Astrocyte of the hippocampus (primary cell): Measurements from ENCODE around the gene SPC24.
"Not testable (repeated sequence)": the region's sequence is repeated elsewhere in the genome, so short reads cannot be mapped to it uniquely, and the experiment has no call there.

ENCODE experiments used
- DNase-seq: peaks from one replicate; pipeline ENCODE4 v3.0.0; 2011; ENCODE audit warnings: low read depth, low spot score

SPC24 gene

DNA sequence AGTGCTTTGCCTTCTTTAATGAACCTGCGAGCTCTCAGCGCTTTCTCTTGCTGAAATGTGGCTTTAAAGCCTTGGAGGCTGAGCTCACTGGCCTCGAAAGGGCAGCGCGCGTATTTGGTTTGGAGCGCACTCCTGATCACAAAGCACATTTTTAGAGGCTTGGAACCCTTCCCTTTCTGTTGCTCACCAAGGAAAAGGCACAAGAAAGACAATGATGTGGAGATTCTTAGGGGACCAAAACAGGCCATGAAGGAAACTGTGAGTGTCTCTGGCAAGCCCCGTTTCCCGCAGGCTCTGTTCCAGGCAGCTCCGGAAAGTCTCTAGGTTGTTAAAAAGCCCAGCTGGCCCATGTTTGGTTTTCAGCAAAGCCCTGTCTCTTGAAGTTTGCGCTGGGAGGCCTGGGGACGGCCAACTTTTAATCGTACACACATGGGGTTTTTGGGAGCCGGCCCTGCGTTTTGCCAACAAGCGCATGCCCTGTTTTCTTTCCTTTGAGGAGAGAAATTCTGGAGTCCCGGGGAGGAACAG, 9.4 kb upstream of the SPC24 start:
- DNase-seq, result peak; percentile 94

- no peak for DNase-seq
Observed at GRCh38 chr19:11164296-11164695, 8.7 kb upstream of the SPC24 start.

GRCh38 chr19:11160440-11160768, 4.8 kb upstream of the SPC24 start:
- DNase-seq, result not testable (repeated sequence)

GRCh38 chr19:11159598-11160439, 4.2 kb upstream of the SPC24 start:
- no peak for DNase-seq

GRCh38 chr19:11154683-11155047, 917 bp downstream of the SPC24 start:
- no peak for DNase-seq

DNA sequence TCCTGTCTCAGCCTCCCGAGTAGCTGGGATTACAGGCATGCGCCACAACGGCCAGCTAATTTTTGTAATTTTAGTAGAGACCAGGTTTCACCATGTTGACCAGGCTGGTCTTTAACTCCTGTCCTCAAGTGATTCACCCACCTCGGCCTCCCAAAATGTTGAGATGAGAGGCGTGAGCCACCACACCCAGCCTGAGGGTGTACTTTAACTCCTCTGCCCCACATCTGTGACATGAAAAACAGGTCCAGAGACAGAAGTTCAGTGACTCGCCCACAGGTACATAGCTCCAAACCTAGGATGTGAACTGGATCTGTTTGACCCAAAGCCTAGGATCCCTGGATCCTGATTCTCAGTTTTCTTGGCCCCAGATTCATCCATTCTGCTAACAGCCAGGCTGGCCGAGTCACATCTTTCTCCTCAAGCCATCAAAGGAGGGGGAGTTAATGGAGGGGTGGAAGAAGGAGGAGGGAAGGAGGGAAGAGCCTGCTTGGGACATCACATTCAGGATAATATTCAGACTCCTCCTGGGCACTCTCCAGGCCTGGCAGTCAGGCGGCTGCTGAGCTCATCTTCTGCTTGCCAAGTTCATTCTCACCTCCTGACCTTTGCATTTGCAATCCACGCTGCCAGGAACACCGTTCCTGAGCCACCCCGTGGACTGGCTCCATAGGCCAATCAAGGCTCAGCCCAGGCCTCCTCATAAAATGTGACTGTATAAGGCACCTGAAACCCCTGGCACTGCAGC, 3.1 kb downstream of the SPC24 start:
- peak; percentile 72 for DNase-seq

GRCh38 chr19:11151181-11151580, 4.4 kb downstream of the SPC24 start:
- no peak for DNase-seq

- DNase-seq, result no peak
Observed at GRCh38 chr19:11148001-11148400, 7.6 kb downstream of the SPC24 start.

GRCh38 chr19:11145536-11145924, 10.1 kb downstream of the SPC24 start:
- DNase-seq, result no peak

DNA sequence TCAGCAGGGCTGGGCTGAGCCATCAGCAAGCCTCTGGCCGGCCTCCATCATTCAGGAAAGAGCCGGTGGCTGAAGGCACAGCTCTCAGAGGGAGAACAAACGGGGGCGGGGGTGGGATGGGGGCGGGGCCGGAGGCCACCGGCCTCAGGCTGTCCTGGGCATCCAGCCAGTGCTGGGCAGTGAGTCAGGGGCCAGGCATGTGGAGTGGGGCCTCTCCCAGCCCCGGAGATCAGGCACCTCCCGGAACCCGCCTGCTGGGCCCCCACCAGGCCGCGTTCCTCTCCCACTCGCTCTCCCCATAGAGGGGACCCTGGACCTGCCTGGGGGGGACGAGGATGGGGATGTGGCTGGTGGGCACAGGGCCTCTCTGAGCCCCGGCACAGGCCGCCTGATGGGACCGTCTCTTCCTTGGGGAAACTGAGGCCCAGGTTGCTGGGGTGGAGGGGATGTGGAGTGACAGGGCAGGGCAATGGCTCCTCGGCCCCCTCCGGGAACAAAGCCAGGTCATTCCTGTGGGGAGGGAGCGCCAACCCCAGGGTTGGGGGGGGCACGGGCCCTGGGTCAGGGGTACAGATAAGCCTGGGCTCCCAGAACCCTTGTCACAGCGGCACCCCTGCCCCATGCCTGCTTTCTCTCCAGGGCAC, 12.9 kb downstream of the SPC24 start:
- DNase-seq, result peak; percentile 98

- no peak for DNase-seq
Observed at GRCh38 chr19:11141937-11142527, 13.6 kb downstream of the SPC24 start.

GRCh38 chr19:11140896-11141295, 14.7 kb downstream of the SPC24 start:
- DNase-seq, result no peak

- DNase-seq, result not testable (repeated sequence)
Observed at GRCh38 chr19:11140023-11140538, 15.5 kb downstream of the SPC24 start.

DNA sequence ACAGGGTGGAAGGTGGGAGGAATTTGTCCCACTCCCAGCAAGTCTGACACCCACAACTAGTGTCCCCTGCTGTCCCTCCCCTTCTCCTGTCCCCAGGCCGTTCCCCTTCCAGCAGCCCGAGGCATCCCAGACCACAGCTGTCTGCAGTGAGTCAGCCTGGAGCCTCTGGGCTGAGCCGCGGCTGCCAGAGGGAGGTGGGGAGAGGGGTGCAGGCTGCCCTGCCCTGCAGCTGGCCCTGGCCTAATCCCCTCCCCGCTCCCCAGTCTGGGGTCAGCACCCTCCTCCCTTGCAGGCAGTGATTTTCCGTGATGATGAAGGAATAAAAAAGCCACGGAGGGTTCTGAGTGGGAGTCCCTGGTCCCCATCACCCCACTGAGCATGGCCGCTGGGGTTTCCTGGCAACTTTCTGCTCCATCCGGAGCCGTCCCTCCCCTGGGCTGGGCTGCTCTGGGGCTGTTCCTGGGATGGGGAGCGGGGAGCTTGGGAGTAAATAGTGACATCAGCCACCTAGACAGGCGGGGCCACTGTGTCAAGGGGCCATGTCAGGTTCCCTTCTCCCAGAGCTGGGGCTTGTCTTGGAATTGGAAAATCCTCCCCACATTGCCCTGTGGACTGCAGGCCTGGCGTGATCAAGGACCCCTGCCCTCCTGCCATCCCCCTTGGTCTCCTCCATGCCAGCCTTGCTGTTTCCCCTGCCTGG, 16.8 kb downstream of the SPC24 start:
- DNase-seq, result peak; percentile 86

DNA sequence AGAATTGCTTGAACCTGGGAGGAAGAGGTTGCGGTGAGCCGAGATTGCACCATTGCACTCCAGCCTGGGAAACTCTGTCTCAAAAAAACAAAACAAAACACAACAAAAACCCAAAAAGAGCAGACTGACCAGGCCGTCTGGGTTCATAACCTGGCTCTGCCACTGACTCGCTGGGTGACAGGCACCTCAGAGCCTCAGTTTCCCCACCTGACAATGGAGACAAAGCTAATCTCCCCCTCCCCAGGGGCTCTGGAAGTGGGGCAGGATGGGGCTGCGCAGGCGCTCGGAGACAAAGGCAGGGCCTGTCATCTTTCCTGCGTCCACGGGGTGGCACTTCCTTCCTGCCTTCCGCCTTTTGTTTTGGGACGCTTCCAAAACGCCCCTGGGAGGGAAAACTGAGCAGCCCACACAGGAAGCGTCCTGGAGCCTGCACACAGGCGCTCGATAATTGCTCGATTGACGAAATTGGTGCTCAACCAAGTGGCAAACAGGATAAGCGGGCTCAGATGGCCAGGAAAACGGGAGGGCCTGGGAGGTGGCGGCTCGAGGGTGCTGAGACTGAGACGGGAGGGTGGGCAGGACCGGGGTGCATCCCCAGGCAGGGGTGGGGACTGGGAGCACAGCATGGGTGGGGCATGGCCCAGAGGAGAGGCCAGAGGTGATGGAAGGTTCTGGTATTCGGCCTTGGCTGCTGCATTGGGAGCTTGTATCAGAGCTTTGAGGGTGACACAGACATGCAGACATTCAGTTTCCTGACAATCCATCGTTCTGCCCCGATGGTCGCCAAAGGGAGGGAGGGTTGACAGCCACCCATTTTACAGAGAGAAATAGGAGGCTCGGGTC, 17.8 kb downstream of the SPC24 start:
- peak; percentile 94 for DNase-seq

GRCh38 chr19:11136400-11137101, 19.0 kb downstream of the SPC24 start:
- no peak for DNase-seq

DNA sequence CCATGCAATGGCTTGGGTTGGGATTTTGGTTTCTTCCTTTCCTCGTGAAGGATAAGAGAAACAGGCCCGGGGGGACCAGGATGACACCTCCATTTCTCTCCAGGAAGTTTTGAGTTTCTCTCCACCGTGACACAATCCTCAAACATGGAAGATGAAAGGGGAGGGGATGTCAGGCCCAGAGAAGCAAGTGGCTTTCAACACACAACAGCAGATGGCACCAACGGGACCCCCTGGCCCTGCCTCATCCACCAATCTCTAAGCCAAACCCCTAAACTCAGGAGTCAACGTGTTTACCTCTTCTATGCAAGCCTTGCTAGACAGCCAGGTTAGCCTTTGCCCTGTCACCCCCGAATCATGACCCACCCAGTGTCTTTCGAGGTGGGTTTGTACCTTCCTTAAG, 24.1 kb downstream of the SPC24 start:
- DNase-seq, result no peak

- peak; percentile 82 for DNase-seq
Observed at GRCh38 chr19:11130824-11131455, 24.6 kb downstream of the SPC24 start.

- DNase-seq, result no peak
Observed at GRCh38 chr19:11127905-11128304, 27.7 kb downstream of the SPC24 start.
